A549 treated with GW870086 at 1 μM for 4 hours (cell line): Measurements from ENCODE around the gene TNFRSF4. TPM values are rescaled to one million over a fixed set of nuclear protein-coding genes. Genes with fewer than 3 reads are reported as not detected.

Source experiments
- total RNA-seq: library from RNA; stranded (reverse); fragments of 200-300 nt; extraction: Qiagen RNA extraction; gene quantifications from 5 replicates; pipeline ENCODE4 v1.2.3, GENCODE V29; 2022; ENCODE audit warnings: low read depth

The TNFRSF4 gene
- 0.12 to 0.22 TPM in 2 of 5 replicates, not detected in the others for total RNA-seq

DNA sequence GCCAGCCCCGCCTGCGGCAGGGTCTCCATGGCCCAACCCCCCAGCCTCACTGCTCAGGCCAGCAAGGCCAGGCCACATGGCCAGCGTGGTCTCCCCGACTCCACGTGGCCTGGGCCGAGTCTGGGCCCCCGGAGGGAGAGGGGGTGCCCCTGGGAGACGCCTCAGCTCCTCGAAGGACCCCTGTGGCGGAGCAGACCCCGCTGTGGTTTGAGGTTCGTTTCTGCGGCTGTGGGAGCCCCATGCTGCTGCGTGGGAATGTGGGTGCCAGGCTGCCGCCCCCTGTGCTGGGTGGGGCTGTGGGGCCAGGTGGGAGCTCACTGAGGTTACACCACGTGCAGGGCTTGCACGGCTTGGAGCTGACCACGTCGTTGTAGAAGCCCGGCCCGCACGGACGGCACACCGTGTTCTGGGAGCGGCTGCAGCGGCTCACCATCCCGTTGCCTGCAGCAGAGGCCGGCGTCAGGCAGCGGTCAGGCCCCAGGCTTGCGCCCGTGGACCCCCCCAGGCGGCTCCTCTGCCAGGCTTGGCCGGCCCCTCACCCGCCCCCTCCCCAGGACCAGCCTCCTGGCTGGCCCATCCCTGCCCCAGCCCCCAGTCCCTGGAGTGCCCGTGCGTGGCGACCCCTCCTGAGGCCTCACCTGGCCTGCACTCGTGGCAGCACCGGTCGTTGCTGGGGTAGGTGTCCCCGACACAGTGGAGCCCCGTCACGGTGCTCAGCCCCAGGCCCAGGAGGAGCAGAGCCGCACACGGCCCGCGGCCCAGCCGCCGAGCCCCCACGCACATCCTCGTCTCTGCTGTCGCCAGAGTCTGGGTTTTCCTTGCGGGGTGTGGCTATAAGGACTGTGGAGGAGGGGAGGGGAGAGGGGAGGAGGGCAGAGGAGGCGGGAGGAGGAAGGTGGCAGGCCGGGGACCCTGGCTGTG, at the start of gene TNFRSF4:
Gene TNFRSF4 (minus strand): TSS at position 809 of the 921 bp plus-strand sequence. CDS start 26 bp downstream, at position 783.

GRCh38 chr1:1246577-1247340, 32.8 kb upstream of the TNFRSF4 start, which contains the start of gene C1QTNF12:
C1QTNF12 (minus strand) TSS chr1:1246722; CDS start chr1:1246690, 32 bp downstream.

GRCh38 chr1:1232208-1232795, 18.3 kb upstream of the TNFRSF4 start, which contains the start of gene B3GALT6:
B3GALT6 (plus strand) TSS chr1:1232237; CDS start chr1:1232279, 42 bp downstream.

DNA sequence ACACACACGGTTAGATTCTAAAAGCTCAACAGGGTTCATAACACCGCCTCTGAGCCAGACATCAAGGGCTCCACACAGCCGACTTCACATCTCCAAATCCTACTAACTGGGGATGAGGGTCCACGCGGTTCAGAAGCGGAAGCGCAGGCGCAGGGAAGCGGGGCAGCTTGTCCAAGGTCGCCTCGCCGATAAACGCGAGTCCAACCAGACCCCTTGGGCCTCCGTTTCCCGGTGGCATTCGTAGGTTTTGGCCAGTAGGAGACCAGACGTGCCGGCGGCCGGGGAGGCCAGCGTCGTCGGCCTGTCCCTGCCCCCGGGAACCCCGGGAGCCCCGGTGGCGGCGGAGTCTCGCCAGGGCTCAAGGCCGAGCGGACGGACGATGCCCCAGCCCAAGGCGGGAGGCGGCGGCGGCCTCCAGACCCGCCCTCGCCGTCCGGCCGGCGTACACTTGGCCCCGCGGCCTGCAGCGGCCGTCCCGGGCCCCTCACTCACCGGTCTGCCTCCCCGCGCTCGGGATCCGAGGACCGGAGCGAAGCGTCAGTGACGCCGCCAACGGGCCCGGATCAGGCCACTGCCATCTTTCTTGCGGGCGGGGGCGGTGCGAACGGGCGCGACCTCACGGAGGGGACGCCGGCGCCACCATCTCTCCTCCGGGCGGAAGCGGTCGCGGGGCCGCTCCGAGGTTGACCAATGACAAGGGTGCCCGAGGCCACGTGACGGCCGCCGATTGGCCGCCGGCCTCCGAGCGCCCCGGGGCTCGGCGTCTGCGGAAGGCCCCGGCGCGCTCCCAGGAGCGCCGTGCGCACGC, 17.7 kb upstream of the TNFRSF4 start, which contains the start of gene SDF4:
Gene SDF4 (minus strand): TSS at position 602 of the 808 bp plus-strand sequence. CDS start 3,229 bp downstream, outside the sequence.

DNA sequence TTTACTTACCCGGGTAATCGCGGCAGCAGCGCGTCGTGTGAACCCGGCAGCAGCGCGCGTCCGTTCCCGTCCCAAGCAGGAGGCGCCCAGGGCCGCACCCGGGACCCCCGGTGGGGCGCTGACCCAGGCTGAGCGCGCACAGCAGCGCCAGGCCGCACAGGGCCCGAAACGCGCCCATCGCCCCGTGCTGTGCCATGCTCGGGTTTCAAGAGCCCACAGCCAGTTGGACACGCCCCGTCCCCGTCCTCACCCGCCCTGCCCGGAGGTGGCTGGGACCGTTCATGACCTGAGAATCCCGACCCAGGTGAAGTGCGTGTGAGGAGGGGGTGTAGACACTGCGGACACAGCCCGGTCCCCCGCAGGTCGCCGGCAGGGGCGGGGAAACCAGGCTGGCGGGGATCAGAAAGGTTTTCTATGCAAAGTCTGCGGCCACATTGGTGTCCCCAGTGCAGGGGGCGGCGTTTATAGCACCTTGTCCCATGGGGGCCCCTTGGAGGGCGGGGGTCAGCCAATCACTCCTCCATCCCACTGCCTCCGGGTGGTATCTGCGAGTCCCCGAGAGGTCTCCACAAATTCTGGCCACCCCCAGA, 7.5 kb downstream of the TNFRSF4 start, which contains the start of gene TNFRSF18:
Gene TNFRSF18 (minus strand): TSS at position 217 of the 590 bp plus-strand sequence. CDS start 21 bp downstream, at position 196.

GRCh38 chr1:1173793-1174415, 40.0 kb downstream of the TNFRSF4 start, which contains the start of gene TTLL10:
TTLL10 (plus strand) TSS chr1:1173880; CDS start chr1:1179216, 5,336 bp downstream.

Other genes with a start within 250 kb of the TNFRSF4 start
- 4.0 to 5.8 TPM (median 4.9 TPM) in 5 replicates for gene PLEKHN1, start 247.7 kb downstream of the TNFRSF4 start, total RNA-seq
- 0.05 to 0.19 TPM (median 0.18 TPM) in 3 of 5 replicates, not detected in the others for gene PERM1, start 232.1 kb downstream of the TNFRSF4 start, total RNA-seq
- gene HES4, start 214.1 kb downstream of the TNFRSF4 start, total RNA-seq, result 29.4 to 60.9 TPM (median 54.8 TPM) in 5 replicates
- gene ISG15, start 200.7 kb downstream of the TNFRSF4 start, total RNA-seq, result 19.1 to 22.3 TPM (median 19.9 TPM) in 5 replicates
- gene AGRN, start 194.0 kb downstream of the TNFRSF4 start, total RNA-seq, result 76.1 to 112 TPM (median 108 TPM) in 5 replicates
- gene RNF223, start 139.8 kb downstream of the TNFRSF4 start, total RNA-seq, result 0.14 to 0.42 TPM (median 0.31 TPM) in 5 replicates
- 9.8 to 14.4 TPM (median 13.9 TPM) in 5 replicates for gene C1orf159, start 98.1 kb downstream of the TNFRSF4 start, total RNA-seq
- gene TTLL10, start 40.3 kb downstream of the TNFRSF4 start, total RNA-seq, result not detected in 5 replicates
- gene TNFRSF18, start 7.6 kb downstream of the TNFRSF4 start, total RNA-seq, result 0.14 to 0.19 TPM in 2 of 5 replicates, not detected in the others
- 108 to 134 TPM (median 126 TPM) in 5 replicates for gene SDF4, start 17.8 kb upstream of the TNFRSF4 start, total RNA-seq
- gene B3GALT6, start 18.1 kb upstream of the TNFRSF4 start, total RNA-seq, result 11.1 to 18.4 TPM (median 17.7 TPM) in 5 replicates
- 0.98 to 1.7 TPM (median 1.6 TPM) in 5 replicates for gene C1QTNF12, start 32.6 kb upstream of the TNFRSF4 start, total RNA-seq
- gene UBE2J2, start 59.7 kb upstream of the TNFRSF4 start, total RNA-seq, result 38.9 to 49.3 TPM (median 46.2 TPM) in 5 replicates
- gene SCNN1D, start 66.3 kb upstream of the TNFRSF4 start, total RNA-seq, result 0.77 to 2.1 TPM (median 1.1 TPM) in 5 replicates
- gene ACAP3, start 93.8 kb upstream of the TNFRSF4 start, total RNA-seq, result 11.4 to 15.4 TPM (median 14.5 TPM) in 5 replicates
- gene PUSL1, start 94.4 kb upstream of the TNFRSF4 start, total RNA-seq, result 17.2 to 24.7 TPM (median 23.5 TPM) in 5 replicates
- 45.2 to 58.3 TPM (median 56.8 TPM) in 5 replicates for gene INTS11, start 110.5 kb upstream of the TNFRSF4 start, total RNA-seq
- 15.6 to 23.7 TPM (median 21.0 TPM) in 5 replicates for gene CPTP, start 110.6 kb upstream of the TNFRSF4 start, total RNA-seq
- 0.08 to 0.19 TPM (median 0.16 TPM) in 5 replicates for gene TAS1R3, start 117.1 kb upstream of the TNFRSF4 start, total RNA-seq
- gene DVL1, start 135.3 kb upstream of the TNFRSF4 start, total RNA-seq, result 51.2 to 74.2 TPM (median 71.4 TPM) in 5 replicates
- gene MXRA8, start 144.4 kb upstream of the TNFRSF4 start, total RNA-seq, result 0.11 to 0.62 TPM (median 0.56 TPM) in 4 of 5 replicates, not detected in the other
- gene AURKAIP1, start 161.1 kb upstream of the TNFRSF4 start, total RNA-seq, result 110 to 188 TPM (median 169 TPM) in 5 replicates
- gene CCNL2, start 185.2 kb upstream of the TNFRSF4 start, total RNA-seq, result 43.5 to 57.6 TPM (median 53.1 TPM) in 5 replicates
- 128 to 156 TPM (median 134 TPM) in 5 replicates for gene MRPL20, start 193.1 kb upstream of the TNFRSF4 start, total RNA-seq
- 0.06 TPM in 1 of 5 replicates, not detected in the others for gene ANKRD65, start 207.1 kb upstream of the TNFRSF4 start, total RNA-seq
- gene VWA1, start 221.5 kb upstream of the TNFRSF4 start, total RNA-seq, result 4.4 to 16.3 TPM (median 14.5 TPM) in 5 replicates
- not detected in 5 replicates for gene ATAD3C, start 235.5 kb upstream of the TNFRSF4 start, total RNA-seq